ENCODE results near the gene SNX3.

SNX3 gene

GRCh38 chr6:108170332-108171290 lies 90.2 kb downstream of the SNX3 start:
- DNase-seq (ENCODE audit: low read depth), result no peak

GRCh38 chr6:108169464-108170331 lies 91.1 kb downstream of the SNX3 start:
- DNase-seq (ENCODE audit: low read depth), result no peak

GRCh38 chr6:108168501-108169463 lies 92.1 kb downstream of the SNX3 start:
- no peak for DNase-seq (ENCODE audit: low read depth)

- no peak for DNase-seq (ENCODE audit: low read depth)
Observed at GRCh38 chr6:108168090-108168463, 92.8 kb downstream of the SNX3 start.

- no peak for DNase-seq (ENCODE audit: low read depth)
Observed at GRCh38 chr6:108167449-108168089, 93.3 kb downstream of the SNX3 start.

- DNase-seq (ENCODE audit: low read depth), result no peak
Observed at GRCh38 chr6:108166664-108167448, 94.0 kb downstream of the SNX3 start.

- no peak for DNase-seq (ENCODE audit: low read depth)
Observed at GRCh38 chr6:108165714-108166663, 94.9 kb downstream of the SNX3 start, which contains the start of gene NR2E1. Gene NR2E1, plus strand, starts transcription at chr6:108166022. Its CDS starts 744 bp downstream, at chr6:108166766.

- DNase-seq (ENCODE audit: low read depth), result no peak
Observed at GRCh38 chr6:108164815-108165706, 95.8 kb downstream of the SNX3 start.

- DNase-seq (ENCODE audit: low read depth), result no peak
Observed at GRCh38 chr6:108164543-108164814, 96.4 kb downstream of the SNX3 start.

GRCh38 chr6:108163644-108164542 lies 96.9 kb downstream of the SNX3 start:
- DNase-seq (ENCODE audit: low read depth), result no peak

- no peak for DNase-seq (ENCODE audit: low read depth)
Observed at GRCh38 chr6:108163267-108163643, 97.6 kb downstream of the SNX3 start.

- no peak for DNase-seq (ENCODE audit: low read depth)
Observed at GRCh38 chr6:108161724-108162282, 99.0 kb downstream of the SNX3 start.

All from activated T-helper 9 cell treated with anti-CD3 and anti-CD28 coated beads, Interleukin-2, amount 50 U/mL, for 16 hours (primary cell).